Vagina (tissue), 2 donors: ENCODE results near the gene CCDC126.

ENCODE experiments used
- CTCF ChIP-seq, 3 experiments: fragments of 450-650 bp in 2 of 3; fragments of 200-600 bp in 1 of 3; sonication (generic) in 1 of 3; IDR thresholded peaks; one replicate each; pipeline ENCODE4 v1.5.1; 2017 to 2019; ENCODE audit warnings: antibody characterized with exemption in 3 of 3, mild to moderate bottlenecking in 2 of 3, moderate library complexity in 2 of 3
- POLR2AphosphoS5 ChIP-seq, 2 donors: sonication (generic); formaldehyde crosslinking; IDR thresholded peaks; one replicate each; pipeline ENCODE4 v1.9.0; 2017; ENCODE audit warnings: antibody characterized with exemption in 2 of 2, mild to moderate bottlenecking in 2 of 2, low read depth in 1 of 2; ENCODE audit not compliant: insufficient read depth in 1 of 2

- TF ChIP-seq CTCF (IDR thresholded peaks at IDR 0.05): no peak
- TF ChIP-seq POLR2AphosphoS5 (IDR thresholded peaks at IDR 0.05; ENCODE audit: insufficient read depth in 1 of 2, low read depth in 1 of 2): no peak
Measured at GRCh38 chr7:23654508-23654907, 57.3 kb downstream of the CCDC126 start.
